Activated T-helper 17 cell treated with anti-CD3 and anti-CD28 coated beads, Interleukin-2, amount 50 U/mL, for 72 hours (primary cell): ENCODE results near the gene MAPK8. TPM values are rescaled to one million over a fixed set of nuclear protein-coding genes. Genes with fewer than 3 reads are reported as not detected.

Source experiments
- ATAC-seq: fragments of 150-1000 bp; cut with Tn5 transposase; replicated peaks from 2 replicates; pipeline ENCODE4 v1.10.0; 2021; ENCODE audit warnings: mild to moderate bottlenecking, moderate library complexity
- H3K27ac Mint-ChIP-seq: one replicate; pipeline ENCODE4 v1.8.0; 2022; ENCODE audit warnings: mixed read lengths
- H3K27me3 Mint-ChIP-seq: one replicate; pipeline ENCODE4 v1.8.0; 2022; ENCODE audit warnings: mixed read lengths
- H3K36me3 Mint-ChIP-seq: one replicate; pipeline ENCODE4 v1.8.0; 2022; ENCODE audit warnings: low read depth, mild to moderate bottlenecking, mixed read lengths
- H3K4me1 Mint-ChIP-seq: one replicate; pipeline ENCODE4 v1.8.0; 2022; ENCODE audit warnings: mixed read lengths
- H3K4me3 Mint-ChIP-seq: one replicate; pipeline ENCODE4 v1.8.0; 2022; ENCODE audit warnings: mild to moderate bottlenecking, mixed read lengths
- H3K9me3 Mint-ChIP-seq: one replicate; pipeline ENCODE4 v1.8.0; 2022; ENCODE audit warnings: mixed read lengths
- total RNA-seq, 2 donors: library from RNA; stranded (reverse); gene quantifications; one replicate each; pipeline ENCODE4 v1.2.3, GENCODE V29; 2022

MAPK8 gene
- total RNA-seq, 2 donors from 2014 or later: 36.4 to 41.7 TPM

DNA sequence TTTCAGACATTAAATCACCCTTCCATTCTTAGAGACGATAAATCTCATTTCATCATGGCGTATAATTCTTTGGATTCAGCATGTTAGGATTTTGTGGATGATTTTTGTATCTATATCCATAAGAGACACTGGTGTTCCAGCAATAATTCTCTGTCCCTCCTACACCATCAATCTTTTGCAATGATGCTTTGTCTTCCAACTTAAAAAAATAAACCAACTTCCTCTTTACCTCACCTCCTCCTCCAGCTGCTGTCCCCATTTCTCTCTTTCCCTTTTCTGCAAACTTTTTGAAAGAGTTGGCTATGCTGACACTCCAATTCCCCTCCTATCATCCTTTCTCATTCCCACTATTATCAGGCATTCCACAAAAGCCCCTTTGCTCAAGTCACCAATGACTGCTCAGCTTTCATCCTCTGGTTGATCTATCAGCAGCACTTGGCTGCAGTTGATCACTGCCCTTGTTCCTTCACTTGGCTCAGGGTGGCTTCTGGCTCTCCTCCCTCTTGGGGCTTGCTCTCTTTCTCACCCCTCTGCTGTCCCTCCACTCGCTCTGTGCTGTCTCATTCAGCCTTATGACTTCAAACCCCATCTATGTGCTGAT, 168.4 kb downstream of the MAPK8 start:
- Mint-ChIP-seq H3K27ac (no peak overlapping the region), H3K9me3 (no peaks in the 10 kb centered on the region), H3K27me3 (peaks cover 14% of the 10 kb centered on the region), H3K4me1 (no peaks in the 10 kb centered on the region), H3K4me3 (no peak overlapping the region), H3K36me3 (no peaks in the 10 kb centered on the region)
- no peak for ATAC-seq

- no peaks in the 10 kb centered on the region for H3K4me1 Mint-ChIP-seq
- H3K4me3 Mint-ChIP-seq: no peak overlapping the region
- peaks cover 14% of the 10 kb centered on the region for H3K27me3 Mint-ChIP-seq
- H3K27ac Mint-ChIP-seq: no peak overlapping the region
- no peak for ATAC-seq
- H3K36me3 Mint-ChIP-seq: no peaks in the 10 kb centered on the region
- no peaks in the 10 kb centered on the region for H3K9me3 Mint-ChIP-seq
Observed at GRCh38 chr10:48475943-48476278, 169.4 kb downstream of the MAPK8 start.

DNA sequence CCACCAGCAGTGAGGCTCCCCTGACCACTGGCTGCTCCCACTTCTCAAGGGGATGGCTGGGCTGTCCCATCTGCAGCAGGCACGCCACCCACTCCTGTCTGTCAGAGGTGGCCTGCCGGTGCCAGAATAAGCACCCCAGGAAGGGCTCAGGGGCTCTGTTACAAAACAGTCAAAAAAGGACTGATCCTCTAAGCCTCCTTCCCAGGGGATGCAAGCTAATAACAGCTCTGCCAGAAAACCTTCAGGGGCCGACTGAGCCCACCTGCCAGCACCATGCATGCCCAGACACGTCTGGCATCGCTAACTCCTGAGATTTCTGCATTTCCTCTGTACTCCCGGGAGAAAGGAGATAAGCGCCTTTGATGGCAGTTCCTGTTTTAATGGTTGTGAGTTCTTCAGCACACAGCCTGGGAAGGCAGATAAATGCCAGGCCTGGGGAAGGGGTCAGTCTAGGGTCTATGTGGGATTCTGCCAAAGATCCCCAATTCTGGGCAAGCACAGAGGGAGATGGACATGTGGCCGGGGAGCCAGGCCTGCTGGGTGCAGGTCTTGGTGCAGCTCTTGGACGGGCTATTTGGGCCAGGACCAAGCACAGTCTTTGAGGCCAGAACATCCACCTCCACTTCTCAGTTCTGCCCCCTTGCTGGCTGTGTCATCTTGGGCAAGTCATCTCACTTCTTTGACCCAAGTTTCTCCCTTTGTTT, 170.0 kb downstream of the MAPK8 start:
- ATAC-seq: no peak
- Mint-ChIP-seq H3K9me3 (no peaks in the 10 kb centered on the region), H3K27ac (no peak overlapping the region), H3K4me3 (no peak overlapping the region), H3K36me3 (no peaks in the 10 kb centered on the region), H3K27me3 (peaks cover 14% of the 10 kb centered on the region), H3K4me1 (no peaks in the 10 kb centered on the region)

DNA sequence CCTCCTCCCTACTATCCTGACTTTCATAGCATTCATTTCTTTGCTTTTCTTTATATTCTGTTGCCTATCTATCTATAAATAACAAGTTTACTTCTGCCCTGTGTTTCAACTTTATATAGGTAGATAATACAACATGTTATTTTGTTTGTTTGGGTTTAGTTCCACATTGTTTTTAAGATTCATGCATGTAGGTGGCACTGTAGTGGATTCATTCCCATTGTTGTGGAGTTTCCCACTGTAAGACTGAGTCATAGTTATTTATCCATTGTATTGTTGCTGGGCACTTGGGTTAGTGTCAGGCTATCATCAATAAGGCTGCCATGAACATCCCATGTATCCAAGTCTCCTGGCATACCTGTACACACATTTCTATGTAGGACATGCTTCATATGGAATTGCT, 170.7 kb downstream of the MAPK8 start:
- Mint-ChIP-seq H3K27me3 (peaks cover 14% of the 10 kb centered on the region), H3K4me1 (no peaks in the 10 kb centered on the region), H3K9me3 (no peaks in the 10 kb centered on the region), H3K4me3 (no peak overlapping the region), H3K27ac (no peak overlapping the region), H3K36me3 (no peaks in the 10 kb centered on the region)
- ATAC-seq: no peak

DNA sequence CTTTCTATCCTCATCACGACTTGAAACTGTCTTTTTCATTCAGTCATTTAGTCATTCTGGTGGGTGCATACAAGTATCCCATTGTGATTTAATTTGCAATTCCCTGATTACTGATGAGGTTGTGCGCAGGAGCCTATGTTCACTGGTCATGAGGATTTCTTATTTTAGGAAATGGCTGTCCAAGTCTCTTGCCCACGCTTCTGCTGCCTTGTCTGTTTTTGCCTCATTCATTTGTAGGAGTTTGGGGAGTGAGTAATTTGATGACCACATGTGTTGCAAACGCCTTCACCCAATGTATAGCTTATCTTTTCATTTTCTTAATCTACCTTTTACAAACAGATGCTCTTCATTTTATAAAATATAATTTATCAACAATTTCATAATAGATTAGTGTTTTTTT, 171.1 kb downstream of the MAPK8 start:
- Mint-ChIP-seq H3K9me3 (no peaks in the 10 kb centered on the region), H3K27me3 (peaks cover 14% of the 10 kb centered on the region)

GRCh38 chr10:48478469-48478868, 172.0 kb downstream of the MAPK8 start:
- Mint-ChIP-seq H3K4me3 (no peak overlapping the region), H3K27me3 (peaks cover 14% of the 10 kb centered on the region), H3K9me3 (no peaks in the 10 kb centered on the region), H3K4me1 (no peaks in the 10 kb centered on the region), H3K36me3 (no peaks in the 10 kb centered on the region), H3K27ac (no peak overlapping the region)
- no peak for ATAC-seq

More for the DNA sequence above, 171.1 kb downstream of the MAPK8 start:
- no peak overlapping the region for H3K27ac Mint-ChIP-seq
- no peaks in the 10 kb centered on the region for H3K36me3 Mint-ChIP-seq
- H3K4me1 Mint-ChIP-seq: no peaks in the 10 kb centered on the region
- H3K4me3 Mint-ChIP-seq: no peak overlapping the region
- ATAC-seq: no peak

- no peaks in the 10 kb centered on the region for H3K4me1 Mint-ChIP-seq
- H3K4me3 Mint-ChIP-seq: no peak overlapping the region
- H3K9me3 Mint-ChIP-seq: no peaks in the 10 kb centered on the region
- no peaks in the 10 kb centered on the region for H3K36me3 Mint-ChIP-seq
- ATAC-seq: no peak
- H3K27ac Mint-ChIP-seq: no peak overlapping the region
- peaks cover 14% of the 10 kb centered on the region for H3K27me3 Mint-ChIP-seq
Observed at GRCh38 chr10:48478980-48479811, 172.7 kb downstream of the MAPK8 start.

DNA sequence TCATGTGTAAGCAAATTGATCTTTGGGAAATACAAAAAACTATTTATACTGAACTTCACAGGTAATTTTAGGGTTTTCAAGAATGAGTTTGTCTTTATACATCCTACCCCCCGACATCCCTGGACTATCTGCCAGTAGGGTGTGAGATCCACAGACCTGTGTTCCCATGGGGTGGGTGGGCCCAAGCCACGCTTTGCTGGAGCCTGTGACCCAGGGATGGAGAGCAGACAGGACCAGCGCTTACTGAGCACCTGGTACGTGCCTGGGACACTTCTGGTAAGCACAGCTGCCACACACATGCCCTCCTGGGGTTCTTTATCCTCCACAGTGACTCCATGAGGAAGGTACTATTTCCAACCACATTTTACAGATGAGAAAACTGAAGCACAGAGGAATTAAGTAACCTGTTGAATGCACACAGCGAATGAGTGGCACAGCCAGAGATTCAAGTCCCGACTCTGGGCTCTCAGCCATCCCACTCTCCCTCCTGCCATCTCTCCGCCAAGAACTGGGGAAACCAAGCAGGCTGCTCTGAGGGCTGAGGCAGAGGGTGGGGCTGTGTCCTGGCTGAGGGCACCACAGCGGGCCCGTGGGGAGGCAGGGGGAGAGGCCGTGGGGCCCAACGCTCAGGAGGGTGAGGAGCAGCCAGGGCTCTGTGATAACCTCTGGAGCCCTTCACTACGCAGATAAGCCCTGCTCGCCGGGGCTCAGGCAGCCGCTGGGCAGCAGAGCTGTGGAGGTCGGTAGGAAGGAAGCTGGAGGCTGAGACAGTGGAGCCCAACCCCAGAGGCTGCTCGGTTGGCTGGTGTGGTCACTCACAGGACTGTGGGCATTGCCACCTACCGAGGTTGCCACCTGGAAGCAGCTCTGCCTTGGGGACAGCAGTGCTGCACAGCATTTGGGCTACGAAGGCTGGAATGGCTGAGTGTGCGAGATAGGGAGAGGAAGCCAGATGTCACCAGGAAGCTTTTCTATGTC, 174.2 kb downstream of the MAPK8 start:
- Mint-ChIP-seq H3K4me3 (no peak overlapping the region), H3K27ac (no peak overlapping the region), H3K36me3 (no peaks in the 10 kb centered on the region), H3K27me3 (peaks cover 12% of the 10 kb centered on the region), H3K9me3 (no peaks in the 10 kb centered on the region), H3K4me1 (no peaks in the 10 kb centered on the region)
- ATAC-seq: peak; percentile 28

- no peak for ATAC-seq
- no peaks in the 10 kb centered on the region for H3K4me1 Mint-ChIP-seq
- H3K27ac Mint-ChIP-seq: no peak overlapping the region
- no peaks in the 10 kb centered on the region for H3K9me3 Mint-ChIP-seq
- H3K36me3 Mint-ChIP-seq: no peaks in the 10 kb centered on the region
- H3K27me3 Mint-ChIP-seq: peaks cover 8% of the 10 kb centered on the region
- no peak overlapping the region for H3K4me3 Mint-ChIP-seq
Observed at GRCh38 chr10:48481385-48481784, 174.9 kb downstream of the MAPK8 start.

- no peak overlapping the region for H3K4me3 Mint-ChIP-seq
- ATAC-seq: no peak
- H3K36me3 Mint-ChIP-seq: no peaks in the 10 kb centered on the region
- H3K9me3 Mint-ChIP-seq: no peaks in the 10 kb centered on the region
- H3K27me3 Mint-ChIP-seq: peaks cover 9% of the 10 kb centered on the region
- no peak overlapping the region for H3K27ac Mint-ChIP-seq
- H3K4me1 Mint-ChIP-seq: no peaks in the 10 kb centered on the region
Observed at GRCh38 chr10:48482207-48482606, 175.7 kb downstream of the MAPK8 start.

DNA sequence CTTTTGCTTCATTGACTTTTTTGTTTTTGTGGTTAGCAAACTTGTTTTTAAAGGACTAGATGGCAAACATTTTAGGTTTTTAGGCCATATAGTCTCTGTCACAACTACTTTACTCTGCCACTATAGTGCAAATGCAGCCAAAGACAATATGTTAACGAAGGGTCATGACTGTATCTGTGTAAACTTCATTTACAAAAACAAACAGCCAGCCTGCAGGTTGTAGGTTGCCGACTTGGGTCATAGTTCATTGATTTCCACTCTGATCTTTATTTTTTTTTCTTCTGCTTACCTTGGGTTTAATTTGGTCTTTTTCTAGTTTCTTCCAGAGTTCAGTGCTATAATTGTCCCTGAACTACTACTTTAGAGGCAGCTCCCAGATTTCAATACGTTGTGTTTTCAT, 178.4 kb downstream of the MAPK8 start:
- Mint-ChIP-seq H3K4me1 (no peaks in the 10 kb centered on the region), H3K27ac (no peak overlapping the region), H3K36me3 (no peaks in the 10 kb centered on the region), H3K4me3 (no peak overlapping the region), H3K27me3 (peaks cover 14% of the 10 kb centered on the region), H3K9me3 (no peaks in the 10 kb centered on the region)
- ATAC-seq: no peak

GRCh38 chr10:48485711-48486110, 179.2 kb downstream of the MAPK8 start:
- no peak for ATAC-seq
- no peaks in the 10 kb centered on the region for H3K36me3 Mint-ChIP-seq
- H3K4me1 Mint-ChIP-seq: no peaks in the 10 kb centered on the region
- no peak overlapping the region for H3K4me3 Mint-ChIP-seq
- H3K9me3 Mint-ChIP-seq: no peaks in the 10 kb centered on the region
- H3K27me3 Mint-ChIP-seq: peaks cover 16% of the 10 kb centered on the region
- no peak overlapping the region for H3K27ac Mint-ChIP-seq

GRCh38 chr10:48487244-48487643, 180.8 kb downstream of the MAPK8 start:
- H3K36me3 Mint-ChIP-seq: no peaks in the 10 kb centered on the region
- H3K27ac Mint-ChIP-seq: no peak overlapping the region
- H3K9me3 Mint-ChIP-seq: no peaks in the 10 kb centered on the region
- H3K4me3 Mint-ChIP-seq: no peak overlapping the region
- H3K4me1 Mint-ChIP-seq: no peaks in the 10 kb centered on the region
- ATAC-seq: no peak
- H3K27me3 Mint-ChIP-seq: peaks cover 24% of the 10 kb centered on the region
